H1 (cell line): ENCODE measurements around the gene GJB3. TPM values are rescaled to one million over a fixed set of nuclear protein-coding genes. Genes with fewer than 3 reads are reported as not detected.

ENCODE experiments used
- CTCF ChIA-PET: fragments of 300-600 bp; sonication (Branson Sonifier 250); formaldehyde crosslinking; loops from one replicate; lab custom pipeline; 2021; ENCODE audit not compliant: partially characterized antibody; lab: Charles Lee
- POLR2A ChIA-PET: fragments of 300-600 bp; sonication (Branson Sonifier 250); formaldehyde crosslinking; loops from one replicate; lab custom pipeline; 2021; ENCODE audit warnings: inconsistent platforms; ENCODE audit not compliant: partially characterized antibody; lab: Charles Lee
- DNase-seq, 2 experiments: peaks; one replicate each; pipeline versions ENCODE4 v3.0.0 to v3.0.0-alpha.2; 2010 to 2022; ENCODE audit warnings: low spot score in 2 of 2, low read depth in 1 of 2, mixed read lengths in 1 of 2
- FAIRE-seq: peaks from 2 replicates; lab custom pipeline; 2011; peaks lifted over from hg19 to GRCh38; lab: Jason Lieb, UNC
- H2AFZ ChIP-seq: 2 replicates; pipeline ENCODE4 v1.8.1; 2012; ENCODE audit warnings: low read length, inconsistent platforms
- H2AK5ac ChIP-seq: 2 replicates; pipeline ENCODE4 v1.6.1; 2013; ENCODE audit warnings: low read depth, low read length
- H2BK120ac ChIP-seq: replicated peaks from 2 replicates; pipeline ENCODE3; 2013; ENCODE audit warnings: low read depth, low read length, inconsistent platforms
- H2BK12ac ChIP-seq: 2 replicates; pipeline ENCODE4 v1.6.1; 2013; ENCODE audit warnings: low read depth, low read length
- H2BK15ac ChIP-seq: 2 replicates; pipeline ENCODE4 v1.6.1; 2013; ENCODE audit warnings: low read length
- H2BK20ac ChIP-seq: 2 replicates; pipeline ENCODE4 v1.6.1; 2013; ENCODE audit warnings: low read length
- H2BK5ac ChIP-seq: 2 replicates; pipeline ENCODE4 v1.6.1; 2013; ENCODE audit warnings: low read depth, low read length
- H3K14ac ChIP-seq: 2 replicates; pipeline ENCODE4 v1.6.1; 2013; ENCODE audit warnings: inconsistent platforms; ENCODE audit not compliant: insufficient read length
- H3K18ac ChIP-seq: 2 replicates; pipeline ENCODE4 v1.6.1; 2013; ENCODE audit warnings: low read length; ENCODE audit errors: extremely low read depth
- H3K23ac ChIP-seq: 2 replicates; pipeline ENCODE4 v1.6.1; 2013; ENCODE audit warnings: inconsistent platforms; ENCODE audit not compliant: insufficient read length
- H3K23me2 ChIP-seq: 2 replicates; pipeline ENCODE4 v1.6.1; 2013; ENCODE audit warnings: low read depth, low read length
- H3K27ac ChIP-seq: 2 replicates; pipeline ENCODE4 v1.6.1; 2011; ENCODE audit warnings: low read depth, low read length, inconsistent platforms
- H3K27me3 ChIP-seq, 4 experiments: replicated peaks in 1 of 4; 1 replicate in 1 of 4; 2 replicates in 3 of 4; pipeline versions ENCODE4 v1.6.1 to v1.8.1; 2011 to 2013; ENCODE audit warnings: low read length in 3 of 4, mild to moderate bottlenecking in 3 of 4, inconsistent platforms in 2 of 4, mixed read lengths in 2 of 4, moderate library complexity in 1 of 4; ENCODE audit not compliant: control insufficient read depth in 3 of 4, insufficient read depth in 3 of 4; ENCODE audit errors: extremely low read depth in 1 of 4
- H3K36me3 ChIP-seq, 4 experiments: 2 replicates each; pipeline versions ENCODE4 v1.6.1 to v1.8.1; 2011 to 2013; ENCODE audit warnings: mild to moderate bottlenecking in 4 of 4, low read length in 3 of 4, moderate library complexity in 2 of 4, control low read depth in 1 of 4, inconsistent platforms in 1 of 4; ENCODE audit not compliant: insufficient read depth in 4 of 4, control insufficient read depth in 2 of 4
- H3K4ac ChIP-seq: replicated peaks from 2 replicates; pipeline ENCODE3; 2013; ENCODE audit warnings: low read length, low read depth, mixed read lengths, inconsistent platforms; ENCODE audit not compliant: insufficient read length
- H3K4me1 ChIP-seq, 4 experiments: replicated peaks in 1 of 4; 1 replicate in 1 of 4; 2 replicates in 3 of 4; pipeline versions ENCODE4 v1.6.1 to v1.8.1; 2011 to 2013; ENCODE audit warnings: low read length in 3 of 4, inconsistent platforms in 2 of 4, mixed read lengths in 1 of 4; ENCODE audit not compliant: insufficient read depth in 4 of 4, control insufficient read depth in 3 of 4
- H3K4me2 ChIP-seq, 2 experiments: 2 replicates each; pipeline versions ENCODE4 v1.6.1 to v1.8.1; 2011 to 2013; ENCODE audit warnings: low read depth in 2 of 2, low read length in 2 of 2, control low read depth in 1 of 2, inconsistent platforms in 1 of 2, mild to moderate bottlenecking in 1 of 2; ENCODE audit not compliant: insufficient read depth in 1 of 2
- H3K4me3 ChIP-seq, 4 experiments: fragments of 200-600, 300-600 bp in 1 of 4; sonication (generic), shearing (Covaris generic), sonication (Bioruptor Twin) in 1 of 4; 2 replicates each; pipeline versions ENCODE4 v1.5.1 to v1.8.1; 2011 to 2016; ENCODE audit warnings: low read length in 4 of 4, low read depth in 3 of 4, control low read depth in 2 of 4, inconsistent platforms in 2 of 4, mild to moderate bottlenecking in 2 of 4, mixed read lengths in 1 of 4, moderate library complexity in 1 of 4; ENCODE audit not compliant: insufficient read depth in 2 of 4; ENCODE audit errors: extremely low read depth in 1 of 4
- H3K56ac ChIP-seq: replicated peaks from 2 replicates; pipeline ENCODE3; 2013; ENCODE audit warnings: low read depth, mild to moderate bottlenecking, mixed read lengths, low read length, inconsistent platforms; ENCODE audit not compliant: insufficient read length
- H3K79me1 ChIP-seq: 2 replicates; pipeline ENCODE4 v1.6.1; 2013; ENCODE audit warnings: low read depth, low read length, control low read depth
- H3K79me2 ChIP-seq, 2 experiments: 2 replicates each; pipeline versions ENCODE4 v1.6.1 to v1.8.1; 2012 to 2013; ENCODE audit warnings: low read length in 2 of 2, mild to moderate bottlenecking in 2 of 2, inconsistent platforms in 1 of 2; ENCODE audit not compliant: insufficient read depth in 2 of 2, control insufficient read depth in 1 of 2
- H3K9ac ChIP-seq, 4 experiments: replicated peaks in 1 of 4; 1 replicate in 1 of 4; 2 replicates in 3 of 4; pipeline versions ENCODE4 v1.6.1 to v1.8.1; 2011 to 2013; ENCODE audit warnings: low read depth in 3 of 4, low read length in 3 of 4, control low read depth in 2 of 4, mild to moderate bottlenecking in 2 of 4, moderate library complexity in 2 of 4, inconsistent platforms in 1 of 4; ENCODE audit errors: extremely low read depth in 1 of 4
- H3K9me3 ChIP-seq, 2 experiments: 2 replicates each; pipeline versions ENCODE4 v1.6.1 to v1.8.1; 2012 to 2013; ENCODE audit warnings: mild to moderate bottlenecking in 2 of 2, moderate library complexity in 2 of 2, control low read depth in 1 of 2, inconsistent platforms in 1 of 2, low read depth in 1 of 2, low read length in 1 of 2, mixed read lengths in 1 of 2; ENCODE audit not compliant: insufficient read depth in 2 of 2
- H4K20me1 ChIP-seq, 2 experiments: replicated peaks in 1 of 2; 2 replicates each; pipeline versions ENCODE3 to v1.8.1; 2011 to 2013; ENCODE audit warnings: inconsistent platforms in 2 of 2, low read length in 2 of 2, mild to moderate bottlenecking in 1 of 2; ENCODE audit not compliant: insufficient read depth in 2 of 2, control insufficient read depth in 1 of 2
- H4K5ac ChIP-seq: 2 replicates; pipeline ENCODE4 v1.6.1; 2013; ENCODE audit warnings: low read length, low read depth, mixed read lengths, inconsistent platforms; ENCODE audit not compliant: insufficient read length
- H4K8ac ChIP-seq: 2 replicates; pipeline ENCODE4 v1.8.0; 2013; ENCODE audit warnings: mild to moderate bottlenecking, moderate library complexity, low read length, inconsistent platforms; ENCODE audit not compliant: insufficient read depth; ENCODE audit errors: extremely low read depth
- H4K91ac ChIP-seq: replicated peaks from 2 replicates; pipeline ENCODE3; 2013; ENCODE audit warnings: low read length, mixed read lengths, inconsistent platforms; ENCODE audit not compliant: insufficient read length
- ATF2 ChIP-seq: IDR thresholded peaks from 2 replicates; pipeline ENCODE4 v1.6.1; 2012; ENCODE audit warnings: low read length, inconsistent platforms
- CBX5 ChIP-seq: fragments of 300-800, 300-1000 bp; sonication (generic); IDR thresholded peaks from 2 replicates; pipeline ENCODE4 v1.7.1; 2016; ENCODE audit warnings: antibody characterized with exemption, low read length, low read depth
- CBX8 ChIP-seq: fragments of 300-800, 300-1000 bp; sonication (generic); IDR thresholded peaks from 2 replicates; pipeline ENCODE4 v1.7.1; 2016; ENCODE audit warnings: low read depth, low read length, borderline replicate concordance
- CTCF ChIP-seq, 3 experiments: IDR thresholded peaks; 1 replicate in 2 of 3; 2 replicates in 1 of 3; pipeline versions ENCODE4 v1.5.1 to v1.6.1; 2011; ENCODE audit warnings: low read length in 3 of 3, mild to moderate bottlenecking in 3 of 3, inconsistent platforms in 2 of 3, low read depth in 1 of 3, moderate library complexity in 1 of 3; ENCODE audit not compliant: insufficient read depth in 1 of 3; ENCODE audit errors: control extremely low read depth in 1 of 3
- EP300 ChIP-seq, 2 experiments: IDR thresholded peaks; 1 replicate in 1 of 2; 2 replicates in 1 of 2; pipeline ENCODE4 v1.6.1; 2011 to 2012; ENCODE audit warnings: low read depth in 2 of 2, low read length in 2 of 2, mild to moderate bottlenecking in 2 of 2, borderline replicate concordance in 1 of 2, inconsistent platforms in 1 of 2, moderate library complexity in 1 of 2
- SRF ChIP-seq: IDR thresholded peaks from 2 replicates; pipeline ENCODE4 v1.6.1; 2011; ENCODE audit warnings: mild to moderate bottlenecking, low read depth, low read length, moderate library complexity
- YY1 ChIP-seq: IDR thresholded peaks from 2 replicates; pipeline ENCODE4 v1.6.1; 2011; ENCODE audit warnings: low read depth, mild to moderate bottlenecking, low read length
- WGBS, 2 experiments: shearing (Covaris generic) in 1 of 2; methylation state at CpG; one replicate each; pipeline versions ENCODE4 v1.1.6 to v1.1.7; 2013 to 2015; ENCODE audit warnings: low lambda C conversion rate in 2 of 2, mixed read lengths in 2 of 2, inconsistent platforms in 1 of 2, low coverage in 1 of 2, missing lambda C conversion rate in 1 of 2; ENCODE audit not compliant: insufficient replicate concordance in 2 of 2, insufficient coverage in 1 of 2, insufficient read length in 1 of 2; ENCODE audit errors: extremely low coverage in 1 of 2, missing lambda C conversion rate in 1 of 2; 5-methylcytosine and 5-hydroxymethylcytosine counted together
- polyA plus RNA-seq, 7 experiments: library from polyadenylated mRNA; depleted of rRNA in 3 of 7; stranded (reverse) in 5 of 7; unstranded in 2 of 7; fragments of >200 nt in 5 of 7; fragments of 200-250 nt in 2 of 7; gene quantifications; 1 replicate in 5 of 7; 2 replicates in 1 of 7; 4 replicates in 1 of 7; pipeline versions ENCODE4 v1.2.1 to v1.2.3, GENCODE V29; 2011 to 2013; ENCODE audit warnings: missing spikeins in 2 of 7, mixed read lengths in 2 of 7
- total RNA-seq: library from RNA; stranded (reverse); fragmentation: NEBNext Ultra II Directional; extraction: Animal tissue kit (Norgen Biotek cat#: 25700); gene quantifications from 2 replicates; pipeline ENCODE4 v1.2.1, GENCODE V29; 2021

The GJB3 gene
- total and polyA plus RNA-seq, 2 of the 8 experiments (the other 6 are each of a cell fraction or from before 2014, with no cell fraction given): 0.93 to 1.6 TPM

GRCh38 chr1:34777519-34778321, 3.3 kb upstream of the GJB3 start:
- peak overlapping the region; percentile 30 for H4K91ac ChIP-seq
- DNase-seq: no peak
- peaks cover 15% of the 10 kb centered on the region; the same call in 1 of the 2 replicates for H3K23me2 ChIP-seq
- H3K27ac ChIP-seq: no peak overlapping the region
- no peak overlapping the region for H2BK12ac ChIP-seq
- H3K4me2 ChIP-seq: no peak overlapping the region
- no peak overlapping the region for H2BK5ac ChIP-seq
- no peak overlapping the region for H4K8ac ChIP-seq
- H2AK5ac ChIP-seq: no peak overlapping the region
- H3K4ac ChIP-seq: no peak overlapping the region
- H2BK120ac ChIP-seq: no peak overlapping the region
- H3K79me2 ChIP-seq: no peaks in the 10 kb centered on the region
- H3K4me3 ChIP-seq: no peak overlapping the region
- no peak overlapping the region for H2BK15ac ChIP-seq
- peaks cover 0 to 14% (median 5%) of the 10 kb centered on the region in 4 experiments; a peak in 4 of 7 replicates for H3K4me1 ChIP-seq
- FAIRE-seq: no peak
- H3K79me1 ChIP-seq: no peaks in the 10 kb centered on the region
- H3K56ac ChIP-seq: no peak overlapping the region
- H2AFZ ChIP-seq: no peak overlapping the region
- no peak overlapping the region for H4K5ac ChIP-seq
- H3K14ac ChIP-seq: no peak overlapping the region
- CTCF ChIA-PET: interaction anchor here (0.6 to 1.7 kb wide), 3 partner anchors 18 to 49 kb away, joined by 3 read pairs; partner anchors contain the start of gene GJB4
- no peaks in the 10 kb centered on the region for H3K9me3 ChIP-seq
- H3K36me3 ChIP-seq: no peaks in the 10 kb centered on the region
- no peak overlapping the region for H2BK20ac ChIP-seq
- no peak overlapping the region for H3K18ac ChIP-seq
- POLR2A ChIA-PET: interaction anchor here (0.6 kb wide), 1 partner anchor 10 kb away, joined by 5 read pairs; no protein-coding TSS in a partner anchor
- H3K23ac ChIP-seq: no peak overlapping the region
- 72% methylated on average over 10 of the region's 10 CpGs; no CpG with 5 or more reads in 1 of the 2 experiments for WGBS, 2 experiments
- no peaks in the 10 kb centered on the region for H4K20me1 ChIP-seq
- H3K9ac ChIP-seq: no peak overlapping the region; a peak in 1 of 7 replicates
- H3K27me3 ChIP-seq: peaks cover 0 to 24% (median 10%) of the 10 kb centered on the region in 4 experiments; a peak in 5 of 7 replicates
- no peak for TF ChIP-seq YY1
- TF ChIP-seq CBX8: no peak
- no peak for TF ChIP-seq EP300 (IDR thresholded peaks at IDR 0.05; ENCODE audit: borderline replicate concordance in 1 of 2, low read depth in 2 of 2, low read length in 2 of 2)
- no peak for TF ChIP-seq CBX5
- no peak for TF ChIP-seq ATF2
- TF ChIP-seq SRF: no peak
- TF ChIP-seq CTCF (IDR thresholded peaks at IDR 0.05; ENCODE audit: control extremely low read depth in 1 of 3, insufficient read depth in 1 of 3, low read depth in 1 of 3, low read length in 3 of 3): no peak
